ENCODE data around the gene CABP1. TPM values are rescaled to one million over a fixed set of nuclear protein-coding genes. Genes with fewer than 3 reads are reported as not detected.

CABP1 gene
- total RNA-seq, 4 donors from 2014 or later, result 0.60 to 7.5 (median 4.4) TPM; not detected in 1

GRCh38 chr12:120697344-120697743, 56.9 kb downstream of the CABP1 start:
- no peaks in the 10 kb centered on the region for H3K9me3 ChIP-seq
- in situ Hi-C loops (cut with MboI; ENCODE audit: low pct_ligation_motif_present in 1 of 4, low pct_unique_long_range_greater_than_20kb in 1 of 4, low sequenced_read_pairs in 3 of 4) (no loop called here), intact Hi-C loops (cut with DNase I; ENCODE audit: low total_unique reads) (no loop called here)
- H3K27me3 ChIP-seq, result no peaks in the 10 kb centered on the region
- DNase-seq, result no peak
- 50 to 64% methylated on average over 1 of the region's 1 CpG for WGBS, 2 donors (ENCODE audit: low coverage in 1 of 2)
- H3K36me3 ChIP-seq, result peaks cover 0 to 61% (median 30%) of the 10 kb centered on the region in 4 donors
- H3K4me1 ChIP-seq, result peaks cover 4 to 38% (median 19%) of the 10 kb centered on the region in 4 donors
- no peak overlapping the region for H3K4me3 ChIP-seq
- no peak for TF ChIP-seq POLR2AphosphoS5 (IDR thresholded peaks at IDR 0.05)
- TF ChIP-seq, protein P1, sequence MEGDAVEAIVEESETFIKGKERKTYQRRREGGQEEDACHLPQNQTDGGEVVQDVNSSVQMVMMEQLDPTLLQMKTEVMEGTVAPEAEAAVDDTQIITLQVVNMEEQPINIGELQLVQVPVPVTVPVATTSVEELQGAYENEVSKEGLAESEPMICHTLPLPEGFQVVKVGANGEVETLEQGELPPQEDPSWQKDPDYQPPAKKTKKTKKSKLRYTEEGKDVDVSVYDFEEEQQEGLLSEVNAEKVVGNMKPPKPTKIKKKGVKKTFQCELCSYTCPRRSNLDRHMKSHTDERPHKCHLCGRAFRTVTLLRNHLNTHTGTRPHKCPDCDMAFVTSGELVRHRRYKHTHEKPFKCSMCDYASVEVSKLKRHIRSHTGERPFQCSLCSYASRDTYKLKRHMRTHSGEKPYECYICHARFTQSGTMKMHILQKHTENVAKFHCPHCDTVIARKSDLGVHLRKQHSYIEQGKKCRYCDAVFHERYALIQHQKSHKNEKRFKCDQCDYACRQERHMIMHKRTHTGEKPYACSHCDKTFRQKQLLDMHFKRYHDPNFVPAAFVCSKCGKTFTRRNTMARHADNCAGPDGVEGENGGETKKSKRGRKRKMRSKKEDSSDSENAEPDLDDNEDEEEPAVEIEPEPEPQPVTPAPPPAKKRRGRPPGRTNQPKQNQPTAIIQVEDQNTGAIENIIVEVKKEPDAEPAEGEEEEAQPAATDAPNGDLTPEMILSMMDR (IDR thresholded peaks at IDR 0.05), result no peak
- no peak for TF ChIP-seq POLR2A (IDR thresholded peaks at IDR 0.05)
- TF ChIP-seq EP300 (IDR thresholded peaks at IDR 0.05; ENCODE audit: low read depth), result no peak
- H3K27ac ChIP-seq, result peak overlapping the region in 2 of 4 donors; percentile 37 to 46

- H3K36me3 ChIP-seq, result peaks cover 0 to 61% (median 30%) of the 10 kb centered on the region in 4 donors
- no peaks in the 10 kb centered on the region for H3K27me3 ChIP-seq
- peaks cover 0 to 24% (median 9%) of the 10 kb centered on the region in 4 donors for H3K4me1 ChIP-seq
- intact Hi-C loops (cut with DNase I; ENCODE audit: low total_unique reads) (no loop called here), in situ Hi-C loops (cut with MboI; ENCODE audit: low pct_ligation_motif_present in 1 of 4, low pct_unique_long_range_greater_than_20kb in 1 of 4, low sequenced_read_pairs in 3 of 4) (no loop called here)
- DNase-seq, result no peak
- peak overlapping the region in 1 of 4 donors; percentile 7 for H3K27ac ChIP-seq
- no peak overlapping the region for H3K4me3 ChIP-seq
- H3K9me3 ChIP-seq, result no peaks in the 10 kb centered on the region
- TF ChIP-seq POLR2AphosphoS5 (IDR thresholded peaks at IDR 0.05), result no peak
- no peak for TF ChIP-seq EP300 (IDR thresholded peaks at IDR 0.05; ENCODE audit: low read depth)
- TF ChIP-seq, protein P1 (IDR thresholded peaks at IDR 0.05), result no peak
- no peak for TF ChIP-seq POLR2A (IDR thresholded peaks at IDR 0.05)
- 85 to 100% methylated on average over 1 to 3 of the region's 3 CpGs for WGBS, 2 donors (ENCODE audit: low coverage in 1 of 2)
Measured at GRCh38 chr12:120698665-120699064, 58.2 kb downstream of the CABP1 start.

DNA sequence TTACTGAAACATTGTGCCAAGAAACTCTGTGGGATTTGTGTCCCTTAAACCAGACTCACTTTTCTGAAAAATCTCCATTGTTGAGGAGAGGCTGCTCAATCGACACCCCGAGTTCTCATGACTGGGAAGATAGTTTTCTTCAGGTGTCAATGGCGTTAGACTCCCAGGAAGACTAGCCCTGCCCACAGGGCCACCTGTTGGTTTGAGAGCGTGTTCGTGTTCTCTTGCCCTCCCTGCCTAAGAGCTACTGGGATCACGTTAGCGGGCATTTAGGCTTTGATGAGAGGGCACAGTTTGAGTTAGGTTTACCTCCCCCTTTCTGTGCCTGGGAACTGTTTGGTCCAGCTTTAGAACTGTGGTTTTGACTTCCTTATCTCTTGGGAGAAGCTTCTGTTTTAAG, 59.1 kb downstream of the CABP1 start:
- WGBS, 2 donors (ENCODE audit: low coverage in 1 of 2), result 80 to 92% methylated on average over 2 to 7 of the region's 7 CpGs
- intact Hi-C loops (cut with DNase I; ENCODE audit: low total_unique reads) (no loop called here), in situ Hi-C loops (cut with MboI; ENCODE audit: low pct_ligation_motif_present in 1 of 4, low pct_unique_long_range_greater_than_20kb in 1 of 4, low sequenced_read_pairs in 3 of 4) (no loop called here)
- Histone ChIP-seq H3K4me1 (peaks cover 0 to 24% (median 9%) of the 10 kb centered on the region in 4 donors), H3K4me3 (no peak overlapping the region), H3K36me3 (peaks cover 0 to 59% (median 27%) of the 10 kb centered on the region in 4 donors), H3K27ac (no peak overlapping the region), H3K27me3 (no peaks in the 10 kb centered on the region), H3K9me3 (no peaks in the 10 kb centered on the region)
- no peak for TF ChIP-seq POLR2A (IDR thresholded peaks at IDR 0.05)
- TF ChIP-seq EP300 (IDR thresholded peaks at IDR 0.05; ENCODE audit: low read depth), result no peak
- TF ChIP-seq, protein P1 (IDR thresholded peaks at IDR 0.05), result no peak
- no peak for TF ChIP-seq POLR2AphosphoS5 (IDR thresholded peaks at IDR 0.05)
- no peak for DNase-seq

- H3K4me1 ChIP-seq, result peaks cover 0 to 22% (median 7%) of the 10 kb centered on the region in 4 donors
- no peaks in the 10 kb centered on the region for H3K9me3 ChIP-seq
- in situ Hi-C loops (cut with MboI; ENCODE audit: low pct_ligation_motif_present in 1 of 4, low pct_unique_long_range_greater_than_20kb in 1 of 4, low sequenced_read_pairs in 3 of 4), result no loop called here
- 96% methylated on average over 5 of the region's 5 CpGs; no CpG with 5 or more reads in 1 of the 2 donors for WGBS, 2 donors (ENCODE audit: low coverage in 1 of 2)
- H3K4me3 ChIP-seq, result no peak overlapping the region
- no peaks in the 10 kb centered on the region for H3K27me3 ChIP-seq
- intact Hi-C loops (cut with DNase I; ENCODE audit: low total_unique reads), result no loop called here
- peaks cover 0 to 51% (median 24%) of the 10 kb centered on the region in 4 donors for H3K36me3 ChIP-seq
- H3K27ac ChIP-seq, result no peak overlapping the region
- DNase-seq, result no peak
- TF ChIP-seq EP300 (IDR thresholded peaks at IDR 0.05; ENCODE audit: low read depth) (no peak), POLR2A (IDR thresholded peaks at IDR 0.05) (no peak), POLR2AphosphoS5 (IDR thresholded peaks at IDR 0.05) (no peak)
- TF ChIP-seq, protein P1 (IDR thresholded peaks at IDR 0.05), result no peak
Measured at GRCh38 chr12:120700886-120701285, 60.5 kb downstream of the CABP1 start.
